Neuronal stem cell (in vitro differentiated cells): Measurements from ENCODE around the gene SORCS2.

Source experiments
- DNase-seq: peaks from one replicate; pipeline ENCODE4 v3.0.0-alpha.2; 2013; ENCODE audit warnings: low spot score
- H2AFZ ChIP-seq: one replicate; pipeline ENCODE4 v1.6.1; 2013; ENCODE audit warnings: mild to moderate bottlenecking, low read length, inconsistent platforms
- H2AK5ac ChIP-seq: 2 replicates; pipeline ENCODE4 v1.6.1; 2013; ENCODE audit warnings: low read depth, mild to moderate bottlenecking, inconsistent platforms, low read length, moderate library complexity, mixed read lengths
- H2BK120ac ChIP-seq: 2 replicates; pipeline ENCODE4 v1.6.1; 2013; ENCODE audit warnings: low read depth, mild to moderate bottlenecking, inconsistent platforms, low read length, moderate library complexity, mixed read lengths
- H2BK12ac ChIP-seq: one replicate; pipeline ENCODE4 v1.6.1; 2013; ENCODE audit warnings: low read length, inconsistent platforms
- H2BK15ac ChIP-seq: 2 replicates; pipeline ENCODE4 v1.6.1; 2013; ENCODE audit warnings: mild to moderate bottlenecking, low read length, inconsistent platforms, mixed read lengths
- H2BK5ac ChIP-seq: one replicate; pipeline ENCODE4 v1.6.1; 2013; ENCODE audit warnings: inconsistent platforms, mild to moderate bottlenecking, low read length, moderate library complexity
- H3K14ac ChIP-seq: one replicate; pipeline ENCODE4 v1.6.1; 2013; ENCODE audit warnings: low read length, inconsistent platforms
- H3K18ac ChIP-seq: 2 replicates; pipeline ENCODE4 v1.6.1; 2013; ENCODE audit warnings: low read length, inconsistent platforms
- H3K23ac ChIP-seq: 2 replicates; pipeline ENCODE4 v1.6.1; 2013; ENCODE audit warnings: low read depth, mild to moderate bottlenecking, mixed read lengths, low read length, inconsistent platforms; ENCODE audit not compliant: poor library complexity
- H3K27ac ChIP-seq: replicated peaks from 3 replicates; pipeline ENCODE4 v1.5.1; 2013; ENCODE audit warnings: low read length, inconsistent platforms
- H3K27me3 ChIP-seq, 3 experiments: 2 replicates each; pipeline ENCODE4 v1.6.1; 2013; ENCODE audit warnings: low read length in 3 of 3, mild to moderate bottlenecking in 2 of 3, inconsistent platforms in 1 of 3, low read depth in 1 of 3, mixed read lengths in 1 of 3, moderate library complexity in 1 of 3; ENCODE audit not compliant: control insufficient read depth in 3 of 3, insufficient read depth in 3 of 3
- H3K36me3 ChIP-seq, 2 donors: replicated peaks in 1 of 2; 2 replicates each; pipeline ENCODE4 v1.6.1; 2013; ENCODE audit warnings: low read length in 2 of 2; ENCODE audit not compliant: control insufficient read depth in 2 of 2, insufficient read depth in 2 of 2
- H3K4ac ChIP-seq: 2 replicates; pipeline ENCODE4 v1.6.1; 2013; ENCODE audit warnings: inconsistent platforms, mild to moderate bottlenecking, low read length, moderate library complexity
- H3K4me1 ChIP-seq, 2 donors: 1 replicate in 1 of 2; 2 replicates in 1 of 2; pipeline ENCODE4 v1.6.1; 2013; ENCODE audit warnings: low read length in 2 of 2, low read depth in 1 of 2; ENCODE audit not compliant: control insufficient read depth in 2 of 2, insufficient read depth in 1 of 2
- H3K4me2 ChIP-seq: one replicate; pipeline ENCODE4 v1.6.1; 2013; ENCODE audit warnings: mild to moderate bottlenecking, low read length, inconsistent platforms; ENCODE audit not compliant: insufficient read depth, poor library complexity, severe bottlenecking
- H3K4me3 ChIP-seq, 2 donors: 2 replicates each; pipeline ENCODE4 v1.5.1; 2013; ENCODE audit warnings: low read length in 2 of 2, mild to moderate bottlenecking in 2 of 2, inconsistent platforms in 1 of 2, moderate library complexity in 1 of 2
- H3K79me1 ChIP-seq: one replicate; pipeline ENCODE4 v1.6.1; 2013; ENCODE audit warnings: low read depth, mild to moderate bottlenecking, inconsistent platforms, low read length, moderate library complexity
- H3K9ac ChIP-seq: one replicate; pipeline ENCODE4 v1.6.1; 2013; ENCODE audit warnings: mild to moderate bottlenecking, low read depth, low read length, inconsistent platforms; ENCODE audit not compliant: poor library complexity
- H3K9me3 ChIP-seq, 2 donors: replicated peaks in 1 of 2; 2 replicates each; pipeline versions ENCODE3 to v1.6.1; 2013; ENCODE audit warnings: low read length in 2 of 2, mild to moderate bottlenecking in 2 of 2, inconsistent platforms in 1 of 2, low read depth in 1 of 2, mixed read lengths in 1 of 2, moderate library complexity in 1 of 2; ENCODE audit not compliant: control insufficient read depth in 2 of 2, insufficient read depth in 1 of 2
- H4K8ac ChIP-seq: one replicate; pipeline ENCODE4 v1.6.1; 2013; ENCODE audit warnings: low read depth, mild to moderate bottlenecking, inconsistent platforms, low read length, moderate library complexity
- H4K91ac ChIP-seq: one replicate; pipeline ENCODE4 v1.6.1; 2013; ENCODE audit warnings: low read length, low read depth, mild to moderate bottlenecking, inconsistent platforms; ENCODE audit not compliant: poor library complexity
- WGBS, 2 donors: extraction: QIAGEN DNeasy Blood & Tissue Kit; methylation state at CpG; one replicate each; pipeline ENCODE4 v1.1.7; 2013; ENCODE audit warnings: missing lambda C conversion rate in 2 of 2, mixed read lengths in 1 of 2; ENCODE audit not compliant: insufficient read length in 2 of 2, insufficient replicate concordance in 1 of 2; ENCODE audit errors: extremely low coverage in 2 of 2; 5-methylcytosine and 5-hydroxymethylcytosine counted together

SORCS2 gene

DNA sequence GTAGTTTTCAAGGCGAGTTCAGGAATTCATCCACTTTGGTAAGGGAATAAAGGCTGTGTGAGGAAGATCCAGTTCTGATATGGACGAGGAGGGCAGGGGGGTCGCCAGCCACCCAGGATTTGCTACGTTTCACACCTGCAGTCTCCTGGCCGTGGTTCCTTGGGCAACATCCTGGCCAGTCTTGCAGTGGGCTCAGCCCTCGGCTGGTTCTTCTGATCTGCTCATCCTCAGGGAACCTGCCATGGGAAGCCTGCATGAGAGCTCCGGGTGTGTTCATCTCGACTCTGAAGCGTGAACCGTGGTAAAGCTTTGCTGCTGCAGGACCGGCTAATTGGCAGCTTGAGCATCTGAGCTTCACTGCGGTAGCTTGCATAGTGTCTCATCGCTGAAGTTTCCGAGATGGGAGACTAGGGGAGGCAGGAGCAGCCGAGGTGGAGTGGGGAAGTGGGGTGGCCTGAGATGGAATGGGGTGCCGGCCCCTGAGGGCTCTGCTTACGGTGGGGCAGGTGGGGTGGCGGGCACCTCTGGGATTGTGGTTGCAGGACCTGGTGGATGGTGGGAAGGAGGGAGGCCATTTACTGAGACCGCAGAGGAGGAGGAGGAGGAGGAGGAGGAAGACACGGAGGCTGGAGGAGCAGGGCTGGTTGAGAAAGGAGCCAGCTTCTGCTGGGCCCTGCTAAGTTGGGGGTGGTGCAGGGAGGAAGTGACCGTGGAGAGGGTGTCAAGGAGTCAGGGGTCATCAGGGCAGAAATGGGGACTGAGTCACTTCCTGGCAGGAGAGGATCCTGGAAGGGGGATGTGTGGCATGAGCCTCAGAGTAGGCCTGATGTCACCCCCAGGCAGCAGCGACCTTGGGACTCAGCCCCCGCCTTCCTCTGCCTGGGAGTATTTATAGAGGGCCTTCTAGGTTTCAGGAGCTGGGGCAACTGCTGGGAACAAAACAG, 455.5 kb downstream of the SORCS2 start:
- no peak overlapping the region for H4K8ac ChIP-seq
- H3K4me3 ChIP-seq = no peak overlapping the region
- no peak overlapping the region for H3K14ac ChIP-seq

DNA sequence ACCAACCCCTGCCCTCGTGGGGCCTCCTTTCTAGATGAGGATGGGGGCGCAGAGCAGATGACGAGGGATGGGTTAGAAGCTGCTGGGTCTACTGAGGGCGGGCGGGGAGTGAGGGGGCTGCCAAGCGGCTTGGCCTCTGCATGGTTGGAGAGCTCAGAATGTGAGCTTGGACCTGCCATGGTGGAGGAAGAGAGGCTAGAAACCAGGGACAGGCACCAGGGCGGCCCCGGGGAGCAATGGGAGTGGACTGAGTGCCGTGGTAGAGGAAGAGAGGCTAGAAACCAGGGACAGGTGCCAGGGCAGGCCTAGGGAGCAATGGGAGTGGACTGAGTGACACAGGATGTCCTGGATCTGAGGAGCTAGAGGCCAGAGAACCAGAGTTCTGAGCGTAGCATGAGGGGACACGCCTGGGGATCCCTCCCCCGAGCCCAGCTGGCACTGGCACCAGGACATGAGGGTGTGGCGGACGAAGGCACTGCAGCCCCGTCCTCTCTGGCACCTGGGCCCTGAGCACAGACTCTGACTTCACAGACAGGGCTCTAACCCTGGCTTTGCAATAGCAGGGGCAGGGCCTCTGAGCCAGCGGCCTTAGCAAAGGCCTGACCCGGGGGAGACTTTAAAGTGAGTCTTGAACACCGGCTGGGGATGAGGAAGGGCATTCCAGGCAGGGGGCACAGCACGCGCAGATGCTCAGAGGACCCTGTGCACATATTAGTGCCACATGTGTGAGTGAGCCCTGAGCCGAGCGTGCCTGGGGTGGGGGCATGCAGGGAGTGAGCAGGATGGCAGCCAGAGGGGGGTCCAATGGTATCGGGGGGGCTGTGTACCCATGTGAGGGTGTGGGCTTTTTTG, 456.4 kb downstream of the SORCS2 start:
- H2AK5ac ChIP-seq = no peak overlapping the region
- WGBS, 2 donors = no CpG with 5 or more reads among the region's 23 CpGs
- H3K18ac ChIP-seq = peak overlapping the region; percentile 60
- no peak overlapping the region for H2AFZ ChIP-seq
- H3K23ac ChIP-seq = no peak overlapping the region
- H3K4me1 ChIP-seq = peaks cover 10 to 15% of the 10 kb centered on the region in 2 donors
- H3K27ac ChIP-seq = no peak overlapping the region
- no peak overlapping the region for H4K91ac ChIP-seq
- peaks cover 0 to 9% (median 0%) of the 10 kb centered on the region in 3 experiments for H3K27me3 ChIP-seq
- H3K4me2 ChIP-seq = no peak overlapping the region
- H2BK12ac ChIP-seq = no peak overlapping the region
- no peak overlapping the region for H4K8ac ChIP-seq
- no peak overlapping the region for H3K9ac ChIP-seq
- no peak overlapping the region for H3K4me3 ChIP-seq
- DNase-seq = no peak
- peaks cover 0 to 12% of the 10 kb centered on the region in 2 donors for H3K9me3 ChIP-seq
- H3K36me3 ChIP-seq = no peaks in the 10 kb centered on the region
- H2BK5ac ChIP-seq = no peak overlapping the region
- no peaks in the 10 kb centered on the region for H3K79me1 ChIP-seq
- peak overlapping the region; percentile 8 for H2BK15ac ChIP-seq
- no peak overlapping the region for H3K14ac ChIP-seq
- no peak overlapping the region for H2BK120ac ChIP-seq
- no peak overlapping the region for H3K4ac ChIP-seq

More for the DNA sequence above, 455.5 kb downstream of the SORCS2 start:
- peaks cover 0 to 5% (median 0%) of the 10 kb centered on the region in 3 experiments for H3K27me3 ChIP-seq
- no peak overlapping the region for H4K91ac ChIP-seq
- no peak overlapping the region for H2BK5ac ChIP-seq
- no peak overlapping the region for H3K9ac ChIP-seq
- peaks cover 0 to 12% of the 10 kb centered on the region in 2 donors for H3K9me3 ChIP-seq
- no peaks in the 10 kb centered on the region for H3K79me1 ChIP-seq
- H3K4ac ChIP-seq = no peak overlapping the region
- H3K23ac ChIP-seq = no peak overlapping the region
- H3K18ac ChIP-seq = peak overlapping the region; percentile 11
- no peak overlapping the region for H3K27ac ChIP-seq
- H3K36me3 ChIP-seq = no peaks in the 10 kb centered on the region
- no peak overlapping the region for H2AFZ ChIP-seq
- no peak for DNase-seq
- H2BK120ac ChIP-seq = no peak overlapping the region
- no CpG with 5 or more reads among the region's 23 CpGs for WGBS, 2 donors
- H3K4me2 ChIP-seq = no peak overlapping the region
- no peak overlapping the region for H2BK15ac ChIP-seq
- H3K4me1 ChIP-seq = peaks cover 10 to 13% of the 10 kb centered on the region in 2 donors
- peak overlapping the region; percentile 31 for H2BK12ac ChIP-seq
- no peak overlapping the region for H2AK5ac ChIP-seq

DNA sequence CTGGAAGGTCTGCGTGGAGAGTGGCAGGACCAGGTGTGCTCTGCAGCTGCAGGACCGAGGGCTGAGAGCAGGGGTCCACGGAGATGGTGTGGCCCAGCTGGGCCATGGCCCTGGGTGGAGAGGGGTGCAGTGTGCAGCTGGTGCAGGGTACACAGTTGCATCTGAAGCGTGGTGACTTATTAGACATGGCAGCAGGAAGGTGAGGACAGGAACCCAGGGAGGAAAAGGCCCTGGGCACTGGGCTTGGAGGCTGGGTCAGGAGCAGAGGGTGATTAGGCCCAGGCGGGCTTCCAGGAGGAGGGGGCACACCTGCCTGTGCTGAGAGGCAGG, 457.0 kb downstream of the SORCS2 start:
- Histone ChIP-seq H4K8ac (no peak overlapping the region), H3K18ac (peak overlapping the region; percentile 29), H3K14ac (no peak overlapping the region), H3K79me1 (no peaks in the 10 kb centered on the region), H3K4me2 (no peak overlapping the region), H3K23ac (no peak overlapping the region), H3K9me3 (peaks cover 0 to 9% of the 10 kb centered on the region in 2 donors), H3K4me3 (no peak overlapping the region), H3K4me1 (peaks cover 10 to 15% of the 10 kb centered on the region in 2 donors), H2BK5ac (no peak overlapping the region), H2BK15ac (no peak overlapping the region), H4K91ac (peak overlapping the region; percentile 26), H3K9ac (no peak overlapping the region), H3K4ac (no peak overlapping the region), H3K27ac (no peak overlapping the region), H2AFZ (no peak overlapping the region), H2BK120ac (no peak overlapping the region), H3K36me3 (no peaks in the 10 kb centered on the region), H2AK5ac (peak overlapping the region; percentile 60), H2BK12ac (peak overlapping the region; percentile 25), H3K27me3 (peaks cover 0 to 15% (median 0%) of the 10 kb centered on the region in 3 experiments)
- WGBS, 2 donors = no CpG with 5 or more reads among the region's 5 CpGs
- no peak for DNase-seq
